GM23338 (cell line): ENCODE results near the gene ARRB1. TPM values are rescaled to one million over a fixed set of nuclear protein-coding genes. Genes with fewer than 3 reads are reported as not detected.
A peak's percentile ranks its signal among the peaks of the same experiment; 100 is the strongest.

ENCODE experiments used
- ATAC-seq: fragments of 200-7000 bp; cut with Tn5 transposase; 3 replicates; pipeline ENCODE4 v1.9.1; 2020
- DNase-seq: peaks from one replicate; pipeline ENCODE4 v3.0.0-alpha.2; 2015; ENCODE audit warnings: low spot score
- H2AFZ ChIP-seq: fragments of 200-600 bp; sonication (generic); 2 replicates; pipeline ENCODE4 v1.8.0; 2016; ENCODE audit warnings: antibody characterized with exemption, mild to moderate bottlenecking, moderate library complexity
- H3F3A ChIP-seq: fragments of 200-600 bp; sonication (generic); replicated peaks from 2 replicates; pipeline ENCODE4 v1.8.0; 2017; ENCODE audit warnings: antibody characterized with exemption, mixed run types, low read depth
- H3K27ac ChIP-seq: fragments of 200-600 bp; sonication (generic); 2 replicates; pipeline ENCODE4 v1.6.1; 2016; ENCODE audit warnings: low read depth
- H3K27me3 ChIP-seq: fragments of 200-600 bp; sonication (generic); 2 replicates; pipeline ENCODE4 v1.8.0; 2016; ENCODE audit warnings: mild to moderate bottlenecking, mixed run types, moderate library complexity; ENCODE audit not compliant: insufficient read depth
- H3K36me3 ChIP-seq: fragments of 200-600 bp; sonication (generic); 2 replicates; pipeline ENCODE4 v1.8.0; 2016; ENCODE audit warnings: mild to moderate bottlenecking; ENCODE audit not compliant: insufficient read depth
- H3K4me1 ChIP-seq: fragments of 200-600 bp; sonication (generic); 2 replicates; pipeline ENCODE4 v1.8.0; 2016; ENCODE audit warnings: mild to moderate bottlenecking, moderate library complexity; ENCODE audit not compliant: insufficient read depth
- H3K4me2 ChIP-seq: fragments of 200-600 bp; sonication (generic); 2 replicates; pipeline ENCODE4 v1.7.1; 2017; ENCODE audit warnings: mixed run types
- H3K4me3 ChIP-seq: fragments of 200-600 bp; sonication (generic); 2 replicates; pipeline ENCODE4 v1.6.1; 2016; ENCODE audit warnings: mixed run types
- H3K79me2 ChIP-seq: fragments of 200-600 bp; sonication (generic); replicated peaks from 2 replicates; pipeline ENCODE4 v1.8.0; 2017; ENCODE audit warnings: mild to moderate bottlenecking; ENCODE audit not compliant: insufficient read depth
- H3K9me2 ChIP-seq: fragments of 200-600 bp; sonication (generic); 2 replicates; pipeline ENCODE4 v1.8.0; 2017; ENCODE audit not compliant: insufficient read depth
- H4K20me1 ChIP-seq: fragments of 200-600 bp; sonication (generic); replicated peaks from 2 replicates; pipeline ENCODE4 v1.8.0; 2017; ENCODE audit warnings: mild to moderate bottlenecking; ENCODE audit not compliant: insufficient read depth
- H3K27ac Mint-ChIP-seq: 2 replicates; pipeline ENCODE4 v1.8.0; 2020; ENCODE audit warnings: inconsistent platforms, mild to moderate bottlenecking, moderate library complexity, mixed read lengths
- H3K27me3 Mint-ChIP-seq: 3 replicates; pipeline ENCODE4 v1.8.0; 2022; ENCODE audit warnings: low read depth, mild to moderate bottlenecking, moderate library complexity, mixed read lengths, inconsistent platforms; ENCODE audit not compliant: insufficient read depth, poor library complexity
- H3K36me3 Mint-ChIP-seq: 3 replicates; pipeline ENCODE4 v1.8.0; 2021; ENCODE audit warnings: low read depth, mild to moderate bottlenecking, inconsistent platforms, moderate library complexity, mixed read lengths
- H3K4me1 Mint-ChIP-seq: 3 replicates; pipeline ENCODE4 v1.8.0; 2020; ENCODE audit warnings: mild to moderate bottlenecking, inconsistent platforms, mixed read lengths
- H3K4me3 Mint-ChIP-seq: 3 replicates; pipeline ENCODE4 v1.8.0; 2021; ENCODE audit warnings: moderate library complexity, mild to moderate bottlenecking, inconsistent platforms, mixed read lengths
- H3K9me3 Mint-ChIP-seq: 3 replicates; pipeline ENCODE4 v1.8.0; 2020; ENCODE audit warnings: moderate library complexity, mild to moderate bottlenecking, inconsistent platforms, mixed read lengths
- CREB1 ChIP-seq: fragments of 250-450 bp; sonication (Bioruptor Pico); IDR thresholded peaks from 2 replicates; pipeline ENCODE4 v1.5.0; 2020; ENCODE audit warnings: low read depth, mild to moderate bottlenecking, moderate library complexity
- JUNB ChIP-seq: IDR thresholded peaks from one replicate; pipeline ENCODE4 v1.6.1; 2016; ENCODE audit warnings: antibody characterized with exemption; ENCODE audit not compliant: unreplicated experiment
- NANOG ChIP-seq: IDR thresholded peaks from 2 replicates; pipeline ENCODE4 v1.6.1; 2016; ENCODE audit warnings: antibody characterized with exemption, borderline replicate concordance
- POLR2AphosphoS5 ChIP-seq: IDR thresholded peaks from 2 replicates; pipeline ENCODE4 v1.6.1; 2016; ENCODE audit warnings: antibody characterized with exemption, low read depth
- STAT1 ChIP-seq: IDR thresholded peaks from one replicate; pipeline ENCODE4 v1.6.1; 2016; ENCODE audit warnings: antibody characterized with exemption; ENCODE audit not compliant: unreplicated experiment
- ZNF114 ChIP-seq: fragments of 250-450 bp; sonication (Bioruptor Pico); IDR thresholded peaks from 2 replicates; pipeline ENCODE4 v1.5.0; 2020; ENCODE audit warnings: mild to moderate bottlenecking, moderate library complexity
- polyA plus RNA-seq: library from polyadenylated mRNA; unstranded; fragments of >200 nt; fragmentation: Nextera tagmentation; extraction: Ambion mirVana; gene quantifications from 2 replicates; pipeline ENCODE4 v1.2.1, GENCODE V29; 2016
- total RNA-seq: library from RNA; depleted of rRNA; stranded (reverse); fragments of >200 nt; shearing (Covaris generic); gene quantifications from 2 replicates; pipeline ENCODE4 v1.2.3, GENCODE V29; 2014
- TF ChIP-seq, protein P1 (sequence below): IDR thresholded peaks from 2 replicates; pipeline ENCODE4 v1.6.1; 2016; ENCODE audit warnings: antibody characterized with exemption
- TF ChIP-seq, protein P2 (sequence below), 2 experiments: fragments of 200-600 bp in 1 of 2; sonication (generic) in 1 of 2; conservative IDR thresholded peaks; 2 replicates each; pipeline versions ENCODE4 v1.5.1 to v1.6.1; 2016 to 2017; ENCODE audit warnings: antibody characterized with exemption in 2 of 2, low read depth in 2 of 2, mild to moderate bottlenecking in 2 of 2, moderate library complexity in 1 of 2

Gene ARRB1
- total and polyA plus RNA-seq, 2 experiments from 2014 or later: 6.3 to 11.1 TPM

DNA sequence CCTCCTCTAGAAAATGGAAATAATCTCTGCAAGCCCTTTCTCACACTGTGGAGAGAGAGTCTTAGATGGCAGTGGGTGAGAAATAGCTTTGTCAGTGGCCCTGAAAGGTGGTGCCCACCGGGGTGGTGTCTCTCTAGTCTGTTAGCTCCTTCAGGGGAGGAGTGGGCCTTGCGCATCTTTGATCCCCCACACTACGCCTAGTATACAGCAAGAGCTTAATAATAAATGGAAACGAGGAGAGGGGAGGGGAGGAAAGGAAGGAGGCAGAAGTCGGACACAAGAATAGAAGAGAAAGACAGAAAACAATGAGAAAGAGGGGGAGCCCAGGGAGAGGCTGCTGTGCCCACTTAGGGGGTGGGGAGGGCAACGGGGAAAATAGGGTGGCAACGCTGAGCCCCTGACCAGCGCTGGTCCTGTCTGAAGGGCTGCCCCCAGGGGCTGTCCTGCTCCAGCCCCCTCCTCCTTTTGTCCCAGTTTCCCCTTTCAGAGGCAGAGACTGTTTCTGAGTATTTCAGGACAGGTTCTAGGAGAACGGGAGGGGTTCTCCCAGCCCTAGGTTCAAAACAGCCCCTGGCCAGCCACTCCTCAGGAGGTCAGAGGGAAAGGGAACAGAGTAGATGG lies 1.2 kb downstream of the ARRB1 start:
- H3K4me3 Mint-ChIP-seq: peak overlapping the region; percentile 83

DNA sequence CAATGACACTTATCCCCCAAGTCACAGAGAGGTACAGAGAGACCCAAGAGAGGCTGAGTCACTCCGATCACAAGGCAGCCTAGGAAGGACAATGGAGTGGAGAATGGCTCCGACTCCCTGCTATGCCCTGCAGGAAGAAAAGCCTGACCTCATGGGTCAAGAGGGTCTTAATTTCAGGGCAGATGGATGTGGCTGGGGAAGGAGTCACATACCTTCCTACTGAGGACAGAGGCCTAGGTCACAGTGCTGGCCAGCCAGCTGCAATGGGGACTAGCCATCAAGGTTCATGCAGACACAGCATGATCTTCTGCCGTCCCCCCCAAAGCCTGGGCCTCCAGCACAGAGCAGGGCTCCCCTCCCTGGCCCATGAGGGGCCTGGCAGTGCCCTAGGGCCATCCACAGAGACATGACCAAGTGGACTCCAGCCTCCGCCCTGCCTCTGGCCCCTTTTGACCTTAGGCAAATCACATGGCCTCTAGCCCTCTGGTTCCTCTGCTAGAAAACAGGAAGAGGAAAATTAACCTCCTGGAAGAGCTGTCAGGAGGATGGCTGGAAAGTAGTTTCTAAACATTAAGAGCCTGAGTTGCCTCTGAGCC lies 1.8 kb downstream of the ARRB1 start:
- no peaks in the 10 kb centered on the region for H4K20me1 ChIP-seq
- H3K27ac Mint-ChIP-seq: peak overlapping the region; percentile 87
- peaks cover 37% of the 10 kb centered on the region for H3K36me3 Mint-ChIP-seq
- H3K4me2 ChIP-seq: peak overlapping the region; percentile 86
- no peak overlapping the region for H3K27ac ChIP-seq
- DNase-seq: no peak
- H3K4me3 Mint-ChIP-seq: peak overlapping the region; percentile 83
- ATAC-seq: no peak
- no peaks in the 10 kb centered on the region for H3K79me2 ChIP-seq
- peaks cover 25% of the 10 kb centered on the region for H3K27me3 Mint-ChIP-seq
- peaks cover 32% of the 10 kb centered on the region for H3K4me1 ChIP-seq
- H3K9me3 Mint-ChIP-seq: no peaks in the 10 kb centered on the region; the same call in 2 of the 3 replicates
- peaks cover 73% of the 10 kb centered on the region for H3K4me1 Mint-ChIP-seq
- H2AFZ ChIP-seq: no peak overlapping the region
- no peaks in the 10 kb centered on the region for H3F3A ChIP-seq
- H3K4me3 ChIP-seq: peak overlapping the region; percentile 72; the same call in 1 of the 2 replicates
- no peaks in the 10 kb centered on the region for H3K36me3 ChIP-seq
- H3K27me3 ChIP-seq: peaks cover 14% of the 10 kb centered on the region
- H3K9me2 ChIP-seq: no peaks in the 10 kb centered on the region
- TF ChIP-seq, protein P1, sequence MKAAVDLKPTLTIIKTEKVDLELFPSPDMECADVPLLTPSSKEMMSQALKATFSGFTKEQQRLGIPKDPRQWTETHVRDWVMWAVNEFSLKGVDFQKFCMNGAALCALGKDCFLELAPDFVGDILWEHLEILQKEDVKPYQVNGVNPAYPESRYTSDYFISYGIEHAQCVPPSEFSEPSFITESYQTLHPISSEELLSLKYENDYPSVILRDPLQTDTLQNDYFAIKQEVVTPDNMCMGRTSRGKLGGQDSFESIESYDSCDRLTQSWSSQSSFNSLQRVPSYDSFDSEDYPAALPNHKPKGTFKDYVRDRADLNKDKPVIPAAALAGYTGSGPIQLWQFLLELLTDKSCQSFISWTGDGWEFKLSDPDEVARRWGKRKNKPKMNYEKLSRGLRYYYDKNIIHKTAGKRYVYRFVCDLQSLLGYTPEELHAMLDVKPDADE: no peak
- no peak for TF ChIP-seq JUNB
- TF ChIP-seq POLR2AphosphoS5: no peak
- TF ChIP-seq ZNF114 (CRISPR knock-in tag): no peak
- TF ChIP-seq CREB1 (CRISPR knock-in tag): no peak
- TF ChIP-seq, protein P2, sequence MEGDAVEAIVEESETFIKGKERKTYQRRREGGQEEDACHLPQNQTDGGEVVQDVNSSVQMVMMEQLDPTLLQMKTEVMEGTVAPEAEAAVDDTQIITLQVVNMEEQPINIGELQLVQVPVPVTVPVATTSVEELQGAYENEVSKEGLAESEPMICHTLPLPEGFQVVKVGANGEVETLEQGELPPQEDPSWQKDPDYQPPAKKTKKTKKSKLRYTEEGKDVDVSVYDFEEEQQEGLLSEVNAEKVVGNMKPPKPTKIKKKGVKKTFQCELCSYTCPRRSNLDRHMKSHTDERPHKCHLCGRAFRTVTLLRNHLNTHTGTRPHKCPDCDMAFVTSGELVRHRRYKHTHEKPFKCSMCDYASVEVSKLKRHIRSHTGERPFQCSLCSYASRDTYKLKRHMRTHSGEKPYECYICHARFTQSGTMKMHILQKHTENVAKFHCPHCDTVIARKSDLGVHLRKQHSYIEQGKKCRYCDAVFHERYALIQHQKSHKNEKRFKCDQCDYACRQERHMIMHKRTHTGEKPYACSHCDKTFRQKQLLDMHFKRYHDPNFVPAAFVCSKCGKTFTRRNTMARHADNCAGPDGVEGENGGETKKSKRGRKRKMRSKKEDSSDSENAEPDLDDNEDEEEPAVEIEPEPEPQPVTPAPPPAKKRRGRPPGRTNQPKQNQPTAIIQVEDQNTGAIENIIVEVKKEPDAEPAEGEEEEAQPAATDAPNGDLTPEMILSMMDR (conservative IDR thresholded peaks at IDR 0.05; ENCODE audit: low read depth in 2 of 2): no peak
- TF ChIP-seq NANOG: no peak
- TF ChIP-seq STAT1: no peak

More for the DNA sequence above, 1.2 kb downstream of the ARRB1 start:
- H3K27me3 ChIP-seq: peaks cover 14% of the 10 kb centered on the region
- no peaks in the 10 kb centered on the region for H3K9me2 ChIP-seq
- H3F3A ChIP-seq: no peaks in the 10 kb centered on the region
- no peaks in the 10 kb centered on the region for H3K36me3 ChIP-seq
- peak overlapping the region; percentile 87; the same call in 1 of the 2 replicates for H3K27ac Mint-ChIP-seq
- no peak overlapping the region for H2AFZ ChIP-seq
- TF ChIP-seq, protein P2 (conservative IDR thresholded peaks at IDR 0.05; ENCODE audit: low read depth in 2 of 2): no peak
- peaks cover 34% of the 10 kb centered on the region for H3K36me3 Mint-ChIP-seq
- no peak for ATAC-seq
- no peaks in the 10 kb centered on the region for H4K20me1 ChIP-seq
- H3K4me1 ChIP-seq: peaks cover 32% of the 10 kb centered on the region
- H3K27ac ChIP-seq: no peak overlapping the region
- H3K79me2 ChIP-seq: no peaks in the 10 kb centered on the region
- peaks cover 22% of the 10 kb centered on the region for H3K27me3 Mint-ChIP-seq
- H3K9me3 Mint-ChIP-seq: no peaks in the 10 kb centered on the region; the same call in 2 of the 3 replicates
- H3K4me2 ChIP-seq: peak overlapping the region; percentile 86
- H3K4me1 Mint-ChIP-seq: peaks cover 67% of the 10 kb centered on the region
- DNase-seq: no peak
- H3K4me3 ChIP-seq: peak overlapping the region; percentile 72
